HG03039 (cell line): ENCODE measurements around the gene ABHD16A.

Source experiments
- ATAC-seq: cut with Tn5 transposase; IDR thresholded peaks from one replicate; pipeline ENCODE4 v1.9.1; 2021; ENCODE audit warnings: mild to moderate bottlenecking, moderate library complexity; ENCODE audit not compliant: unreplicated experiment

ABHD16A gene

DNA sequence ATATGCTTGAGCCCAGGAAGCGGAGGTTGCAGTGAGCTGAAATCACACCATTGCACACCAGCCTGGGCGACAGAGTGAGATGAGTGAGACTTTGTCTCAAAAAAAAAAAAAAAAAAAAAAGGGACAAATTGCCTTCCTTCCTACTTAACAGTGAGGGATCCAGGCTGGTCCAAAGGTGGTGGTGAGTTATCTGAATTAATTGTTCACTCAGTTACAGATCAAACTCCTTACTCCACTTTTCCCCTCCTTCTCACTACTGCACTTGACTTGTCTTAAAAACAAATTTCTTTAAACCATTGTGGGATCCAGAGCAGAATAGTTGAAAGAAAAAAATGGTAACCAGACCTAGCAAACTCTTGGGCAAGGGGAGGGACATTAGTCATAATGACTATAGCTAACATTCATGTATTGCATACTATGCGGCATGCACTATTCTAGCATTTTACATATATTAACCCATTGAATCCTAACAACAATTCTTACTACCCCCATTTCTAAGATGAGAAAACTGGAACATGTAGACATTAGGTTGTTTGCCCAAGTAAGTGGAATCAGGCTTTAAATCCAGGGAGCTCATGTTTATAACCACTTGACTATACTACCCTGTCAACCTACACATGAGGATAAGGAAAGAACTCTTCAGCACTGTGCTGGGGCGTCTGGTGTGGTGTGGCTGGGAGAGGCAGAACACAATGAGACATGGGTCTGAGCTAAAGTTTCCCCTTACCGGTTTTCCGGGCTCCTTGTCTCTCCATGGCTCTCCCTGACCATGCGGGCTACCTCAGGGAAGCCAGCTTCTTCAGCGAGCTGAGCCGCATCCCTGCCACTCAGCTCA is 39.8 kb downstream of the ABHD16A start:
- no peak for ATAC-seq

DNA sequence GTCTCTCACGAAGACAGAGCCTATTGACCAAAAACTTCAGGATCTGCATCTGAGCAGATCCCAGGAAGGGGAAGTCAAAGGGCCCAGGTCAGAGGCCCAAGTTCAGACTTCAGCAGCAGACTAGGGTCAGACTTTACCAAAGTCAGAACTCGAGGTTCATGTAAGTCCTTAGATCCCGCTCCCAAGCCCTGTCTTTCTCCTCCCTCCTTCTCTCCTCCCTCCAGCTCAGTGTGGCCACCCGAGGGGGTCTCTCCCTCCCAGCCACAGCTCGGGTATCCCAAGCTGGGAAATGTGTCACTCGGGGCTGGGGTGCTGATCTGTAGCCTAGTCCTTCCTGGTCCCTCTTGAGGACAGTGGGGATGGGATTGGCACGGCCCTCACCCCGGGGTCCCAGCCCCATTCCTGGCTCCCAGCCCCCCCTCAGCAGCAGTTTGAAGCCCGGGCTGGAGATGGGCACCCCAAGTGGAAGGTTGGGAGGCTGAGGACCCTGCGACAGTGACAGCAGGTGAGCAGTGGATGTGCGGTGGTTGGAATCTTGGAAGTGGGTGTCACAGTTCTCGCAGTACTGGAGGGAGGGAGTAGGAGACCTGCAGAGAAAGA is 40.9 kb downstream of the ABHD16A start:
- ATAC-seq: no peak

DNA sequence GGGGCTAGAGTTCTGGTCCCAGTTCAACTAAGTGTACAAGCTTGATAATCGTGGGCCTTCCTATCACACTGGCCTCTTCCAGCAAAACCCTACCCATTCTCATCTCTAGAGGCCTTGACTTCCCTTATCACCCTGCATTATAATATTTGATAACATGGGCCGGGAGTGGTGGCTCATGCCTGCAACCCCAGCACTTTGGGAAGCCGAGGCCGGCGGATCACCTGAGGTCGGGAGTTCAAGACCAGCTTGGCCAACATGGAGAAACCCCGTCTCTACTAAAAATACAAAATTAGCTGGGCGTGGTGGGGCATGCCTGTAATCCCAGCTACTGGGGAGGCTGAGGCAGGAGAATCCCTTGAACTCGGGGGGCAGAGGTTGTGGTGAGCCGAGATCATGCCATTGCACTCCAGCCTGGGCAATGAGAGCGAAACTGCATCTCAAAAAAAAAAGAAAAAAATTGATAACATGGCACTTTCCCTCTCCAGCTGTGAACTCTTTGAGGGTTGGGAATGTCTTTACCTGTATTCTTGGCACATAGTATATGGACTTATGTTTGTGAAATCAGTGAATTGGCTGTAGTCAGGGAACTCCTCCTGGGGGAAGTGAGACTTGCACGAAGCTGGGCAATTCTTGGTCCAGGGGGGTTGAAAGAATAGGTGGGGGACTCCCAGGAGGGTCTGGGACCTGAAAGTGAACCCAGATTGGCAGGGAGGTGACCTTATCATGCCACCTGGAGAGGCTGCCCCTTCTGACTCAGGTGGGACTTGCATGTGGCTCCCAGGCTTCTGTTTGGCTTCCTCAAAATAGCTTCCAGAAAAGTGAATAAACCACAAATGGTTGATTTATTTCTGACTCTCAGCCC is 41.6 kb downstream of the ABHD16A start:
- ATAC-seq: no peak

DNA sequence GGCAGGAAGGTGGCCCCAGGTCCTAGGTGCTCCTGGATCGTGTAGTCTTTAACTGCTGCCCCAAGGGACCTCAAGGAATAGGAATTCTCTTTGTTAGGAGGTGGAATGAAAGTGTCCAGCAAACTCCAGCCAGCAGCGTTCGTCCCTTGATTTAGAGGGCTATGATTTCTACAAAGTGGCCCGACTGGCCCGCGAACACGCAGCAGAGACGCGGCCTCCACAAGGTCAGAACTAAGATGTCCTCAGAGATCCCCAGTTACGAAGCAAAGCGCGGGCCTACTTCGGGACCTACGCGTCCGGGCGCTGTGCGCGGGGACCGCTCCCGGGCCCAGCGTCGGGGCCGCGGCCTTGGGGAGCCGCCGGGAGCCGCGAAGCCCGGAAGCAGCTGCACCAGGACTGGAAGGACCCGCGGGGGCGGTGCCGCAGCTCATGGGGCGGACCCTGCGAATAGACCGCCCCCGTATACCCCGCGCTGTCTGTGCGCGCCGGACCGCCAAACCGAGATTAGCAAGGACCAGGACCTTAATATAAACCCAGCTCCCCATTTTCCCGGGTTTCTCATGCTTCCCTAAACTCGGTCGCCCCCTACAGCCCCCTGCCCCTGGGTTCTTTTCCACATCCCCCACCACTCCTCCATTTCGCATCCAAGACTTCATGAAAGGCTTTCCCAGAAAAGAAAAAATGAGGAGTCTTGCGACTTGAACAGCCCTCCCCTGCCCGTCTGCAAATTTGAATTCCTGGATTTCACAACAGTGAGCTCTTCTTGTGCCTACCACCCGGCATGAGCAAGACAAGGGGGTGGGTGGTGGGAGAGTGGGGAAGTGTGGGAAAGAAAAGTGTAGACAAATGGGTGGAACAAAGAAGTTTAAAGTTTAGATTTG is 42.5 kb downstream of the ABHD16A start, which contains the start of gene C6orf47:
C6orf47 (minus strand) TSS at position 398 of the 881 bp plus-strand sequence. CDS start 831 bp downstream, outside the sequence.
- ATAC-seq: peak; percentile 40

DNA sequence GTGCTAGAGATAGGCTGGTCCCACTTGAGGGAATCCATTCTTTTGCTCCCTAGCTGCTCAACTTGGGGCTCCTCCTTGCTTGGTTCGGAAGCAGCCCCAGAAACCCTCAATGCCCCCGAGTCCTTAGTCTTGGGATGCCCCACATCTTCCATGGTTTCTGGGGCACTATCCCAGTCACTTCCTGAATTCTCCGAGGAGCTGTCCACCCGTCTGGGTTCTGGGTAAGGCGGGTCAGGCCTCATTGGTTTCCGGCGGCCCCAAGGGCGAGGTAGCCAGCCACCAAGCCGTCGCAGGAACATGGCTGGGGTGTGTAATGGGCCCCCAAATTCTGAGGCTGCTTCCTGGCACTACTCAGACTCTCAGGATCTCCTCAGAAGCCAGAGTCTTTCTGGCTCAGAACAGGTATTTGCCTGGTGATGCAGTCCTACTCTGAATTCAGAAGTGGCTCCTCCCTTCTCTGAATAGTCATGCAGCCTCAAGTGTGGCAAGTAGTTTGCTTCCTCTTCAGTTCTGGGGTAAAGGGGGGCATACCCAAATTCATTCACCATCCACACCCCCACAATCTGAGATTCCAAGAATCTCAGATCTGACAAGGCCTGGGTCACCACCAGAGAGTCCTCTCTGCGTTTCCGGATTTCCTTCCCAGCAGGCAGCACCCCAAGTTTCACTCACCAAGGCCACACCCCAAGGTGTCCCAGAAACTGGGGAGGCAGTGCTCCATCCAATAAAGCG is 43.3 kb downstream of the ABHD16A start:
- no peak for ATAC-seq

DNA sequence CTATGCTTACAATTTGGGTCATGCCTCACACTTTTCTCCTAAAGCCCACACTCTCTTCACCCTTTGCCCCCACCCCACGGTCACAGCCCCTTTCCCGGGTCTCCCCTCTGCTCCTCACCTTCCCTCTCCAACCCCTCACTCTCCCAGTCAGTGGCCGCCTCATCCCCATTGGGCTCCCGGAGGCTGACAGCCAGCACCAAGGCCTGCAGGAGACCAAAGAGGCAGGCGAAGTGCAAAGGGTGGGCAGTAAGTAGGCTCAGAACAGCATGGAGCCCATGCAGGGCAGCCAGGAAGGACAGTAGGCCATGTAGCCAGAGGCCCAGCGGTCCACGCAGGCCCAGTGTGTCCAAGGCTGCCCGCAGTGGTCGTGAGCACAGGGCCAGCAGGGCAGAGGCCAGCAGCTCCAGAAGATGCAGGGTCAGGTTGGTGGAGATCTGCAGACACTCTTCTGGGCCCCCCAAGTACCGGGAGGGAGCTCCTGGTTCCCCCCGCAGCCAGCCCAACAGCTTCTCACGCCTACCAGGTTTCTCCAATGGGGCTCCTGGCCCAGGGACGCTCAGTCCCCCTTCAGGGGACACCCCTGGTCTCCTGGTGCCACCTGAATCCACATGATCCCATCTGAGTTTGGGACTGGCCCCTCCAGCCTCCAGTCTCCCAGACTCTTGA is 44.0 kb downstream of the ABHD16A start:
- no peak for ATAC-seq

DNA sequence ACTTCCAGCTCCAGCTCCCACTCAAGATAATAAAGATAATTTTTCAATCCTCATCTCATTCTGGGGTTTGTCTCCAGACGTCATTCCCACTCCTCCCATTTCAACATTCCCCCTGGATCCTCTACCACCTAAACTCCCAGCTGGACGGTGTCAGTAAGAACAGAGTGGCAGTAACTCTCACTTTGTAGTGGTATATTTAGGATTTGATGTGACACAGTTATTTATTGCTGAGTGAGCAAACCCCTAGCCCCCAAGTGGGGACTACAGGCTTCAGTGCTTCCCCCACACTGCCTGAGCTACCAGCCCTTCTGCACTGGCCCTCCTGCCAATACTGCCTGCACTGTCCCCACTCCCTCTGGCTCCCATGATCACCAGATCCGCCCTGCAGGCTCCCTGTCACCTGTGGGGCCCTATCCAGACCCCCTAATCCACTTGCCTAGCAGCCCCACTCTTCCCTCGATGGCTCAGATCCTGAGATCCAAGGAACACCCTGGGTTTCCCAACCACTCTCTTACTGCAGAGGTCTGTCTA is 44.9 kb downstream of the ABHD16A start:
- ATAC-seq: no peak

DNA sequence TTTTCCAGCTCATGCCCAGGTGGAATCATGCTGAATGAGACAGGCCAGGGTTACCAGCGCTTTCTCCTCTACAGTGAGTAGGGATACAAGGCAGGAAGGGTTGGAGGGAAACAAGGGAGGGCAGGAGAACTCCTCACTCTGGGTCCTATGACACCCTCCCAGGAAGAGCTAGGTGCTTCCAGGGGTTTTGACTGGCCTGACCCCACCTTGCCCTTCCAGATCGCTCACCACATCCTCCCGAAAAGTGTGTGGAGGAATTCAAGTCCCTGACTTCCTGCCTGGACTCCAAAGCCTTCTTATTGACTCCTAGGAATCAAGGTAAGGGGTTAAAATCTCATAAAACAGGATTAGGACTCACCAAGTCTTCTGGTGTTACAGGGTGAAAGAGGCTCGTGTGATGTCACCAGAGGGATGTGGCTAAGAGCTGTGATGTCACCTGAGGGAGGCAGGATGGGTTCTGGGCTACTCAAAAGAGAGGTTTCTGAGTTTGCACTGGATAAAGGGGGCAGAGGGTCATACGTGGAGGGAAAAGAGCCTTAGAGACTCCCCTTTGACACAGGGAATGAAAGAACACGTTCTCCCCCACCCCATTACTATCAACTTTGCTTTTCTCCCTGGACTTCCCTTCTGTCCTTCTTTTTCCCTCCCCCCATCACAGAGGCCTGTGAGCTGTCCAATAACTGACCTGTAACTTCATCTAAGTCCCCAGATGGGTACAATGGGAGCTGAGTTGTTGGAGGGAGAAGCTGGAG is 45.5 kb downstream of the ABHD16A start:
- no peak for ATAC-seq

DNA sequence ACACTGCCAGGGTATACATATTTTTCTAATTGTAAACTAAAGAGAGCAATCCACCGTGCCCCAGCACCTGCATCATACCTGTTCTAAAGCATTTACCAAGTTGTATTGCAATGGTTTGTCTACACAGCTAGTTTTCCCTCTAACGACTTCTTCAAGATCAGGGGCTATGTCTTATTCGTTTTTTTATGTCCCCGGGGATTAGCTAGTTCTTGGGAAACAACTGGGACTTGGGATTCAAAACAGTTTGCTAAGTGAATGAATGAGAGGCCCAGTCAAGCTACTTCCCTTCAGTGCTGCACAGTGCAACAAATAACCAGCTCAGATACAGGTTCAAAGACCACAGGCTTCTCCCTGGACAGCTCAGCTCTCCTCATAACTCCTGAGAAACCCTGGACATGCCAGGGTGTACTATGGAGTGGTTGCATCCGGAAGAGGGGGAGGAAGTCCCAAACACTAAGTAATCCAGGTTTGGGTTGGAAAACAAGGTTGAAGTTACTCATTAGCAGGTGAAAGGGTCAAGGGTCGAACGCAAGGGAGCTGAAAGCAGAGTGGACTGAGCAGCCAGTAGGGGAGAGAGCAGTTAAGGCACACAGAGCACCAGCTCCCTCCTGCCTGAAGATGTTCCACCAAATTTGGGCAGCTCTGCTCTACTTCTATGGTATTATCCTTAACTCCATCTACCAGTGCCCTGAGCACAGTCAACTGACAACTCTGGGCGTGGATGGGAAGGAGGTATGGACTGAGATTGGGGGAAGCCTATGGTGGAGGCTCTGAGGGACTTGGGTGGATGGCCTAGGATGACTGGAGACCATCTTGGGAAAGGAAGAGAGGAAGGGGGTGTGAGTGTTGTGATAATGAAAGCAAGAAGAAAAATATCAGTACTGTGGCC is 47.5 kb downstream of the ABHD16A start, which contains the start of gene APOM:
APOM (plus strand) TSS at position 546 of the 889 bp plus-strand sequence; CDS start at position 619, 73 bp downstream.
- ATAC-seq: no peak

DNA sequence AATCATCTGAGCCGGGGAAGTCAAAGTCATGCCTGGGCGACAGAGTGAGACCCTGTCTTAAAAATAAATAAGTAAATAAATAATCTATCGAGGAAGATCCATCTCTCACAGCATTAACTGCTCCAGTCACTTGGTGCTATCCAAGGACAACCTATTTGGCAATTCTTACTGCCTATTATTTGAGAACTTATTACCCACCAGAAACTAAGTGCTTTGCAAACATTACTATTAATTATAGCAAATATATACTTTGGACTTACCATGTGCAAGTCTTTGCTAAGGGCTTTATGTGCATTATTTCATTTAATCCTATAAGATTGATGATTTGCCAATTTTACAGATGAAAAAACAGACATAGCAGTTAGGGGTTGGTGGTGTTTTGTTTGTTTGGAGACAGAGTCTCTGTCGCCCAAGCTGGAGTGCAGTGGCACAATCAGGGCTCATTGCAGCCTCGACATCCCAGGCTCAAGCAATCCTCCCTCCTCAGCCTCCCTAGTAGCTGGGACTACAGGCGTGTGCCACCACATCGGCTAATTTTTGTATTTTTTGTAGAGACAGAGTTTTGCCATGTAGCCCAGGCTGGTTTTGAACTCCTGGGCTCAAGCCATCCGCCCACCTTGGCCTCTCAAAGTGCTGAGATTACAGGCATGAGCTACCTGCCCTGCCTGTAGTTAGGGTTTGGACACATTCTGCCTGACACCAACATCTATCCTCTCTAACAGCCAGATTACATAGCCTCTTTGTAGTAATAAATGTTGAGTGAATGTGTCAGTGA is 48.4 kb downstream of the ABHD16A start:
- no peak for ATAC-seq

DNA sequence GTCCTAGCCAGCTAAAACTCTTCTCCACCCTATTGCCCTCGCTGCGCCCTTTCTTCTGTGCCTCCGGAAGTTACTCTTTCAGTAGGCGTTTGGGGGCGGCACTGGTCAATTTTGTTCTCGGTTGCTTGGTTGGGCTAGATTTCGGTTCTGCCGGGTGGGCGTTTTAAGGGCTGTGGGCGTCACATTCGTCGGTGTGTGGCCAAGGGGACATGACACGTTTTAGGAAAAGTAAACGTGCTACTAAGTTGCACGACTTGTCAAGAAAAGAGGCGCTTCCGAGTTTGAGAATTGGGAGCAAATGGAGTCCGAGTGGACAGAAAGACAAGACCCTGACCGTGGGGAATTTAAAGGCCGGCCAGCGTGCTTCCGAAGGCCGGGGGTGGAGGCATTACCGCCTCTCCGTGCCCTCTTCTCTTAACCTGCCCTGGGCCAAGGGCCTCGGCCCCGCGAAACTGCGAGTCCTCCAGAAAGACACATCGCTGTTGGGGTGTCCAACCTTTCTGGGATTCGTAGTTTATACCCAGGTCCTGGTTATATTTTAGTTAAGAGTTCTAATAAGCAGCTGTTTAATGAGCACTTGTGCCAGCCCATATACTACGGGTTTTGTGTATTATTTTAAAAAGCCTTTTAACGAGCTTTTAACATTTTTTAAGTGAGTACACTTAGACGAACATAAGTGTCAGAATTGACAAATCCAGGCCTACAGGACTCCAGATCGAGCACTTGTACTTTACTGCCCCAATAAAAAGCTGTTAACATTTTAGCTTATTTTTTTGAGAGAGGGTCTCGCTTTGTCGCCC is 50.0 kb downstream of the ABHD16A start:
- peak; percentile 40 for ATAC-seq

DNA sequence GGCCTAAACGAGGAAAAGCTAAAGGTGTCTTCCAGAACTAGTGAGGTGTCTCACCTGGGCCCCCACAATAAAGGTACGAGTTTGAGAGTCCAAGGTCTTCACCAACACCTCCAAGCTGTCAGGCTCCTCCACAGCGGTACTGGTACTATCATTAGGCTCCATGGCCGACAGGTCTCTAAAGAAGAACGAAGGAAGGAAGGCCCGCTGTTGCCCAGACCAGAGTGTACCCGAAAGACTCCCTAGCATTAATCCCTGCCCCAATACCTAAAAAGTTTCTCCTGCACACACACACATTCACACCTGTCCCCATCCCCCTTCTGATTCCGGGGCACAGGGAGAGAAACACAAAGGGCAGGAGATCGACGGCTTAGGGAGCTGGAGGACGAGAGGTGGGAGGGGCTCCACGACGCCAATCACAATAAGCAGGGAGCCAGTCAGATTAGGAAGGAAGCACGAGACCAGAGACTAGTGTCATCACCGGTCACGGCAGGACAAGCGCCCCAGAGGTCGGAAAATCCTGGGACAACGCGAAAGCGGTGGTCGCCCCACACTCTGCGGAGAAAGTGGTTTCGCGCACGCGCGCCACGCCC is 51.4 kb downstream of the ABHD16A start:
- ATAC-seq: peak; percentile 25

DNA sequence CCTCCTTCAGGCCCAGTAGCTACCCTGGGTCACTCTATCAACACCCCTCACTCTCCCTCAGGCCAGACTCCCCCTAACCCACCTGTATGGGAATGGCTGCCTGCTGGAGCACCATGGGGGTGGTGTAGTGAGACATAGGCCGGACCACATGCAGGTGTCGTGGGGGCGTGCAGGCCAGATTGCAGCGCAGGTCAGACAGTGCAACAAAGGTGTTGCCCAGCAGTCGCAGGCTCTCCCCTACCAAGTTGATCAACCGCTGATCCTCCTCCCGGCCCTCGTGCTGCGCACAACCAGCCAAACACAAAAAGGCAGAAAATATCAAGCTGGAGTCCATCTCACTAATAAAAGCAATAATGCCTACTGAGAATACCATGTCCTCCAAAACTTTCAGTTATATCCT is 57.8 kb downstream of the ABHD16A start:
- no peak for ATAC-seq

DNA sequence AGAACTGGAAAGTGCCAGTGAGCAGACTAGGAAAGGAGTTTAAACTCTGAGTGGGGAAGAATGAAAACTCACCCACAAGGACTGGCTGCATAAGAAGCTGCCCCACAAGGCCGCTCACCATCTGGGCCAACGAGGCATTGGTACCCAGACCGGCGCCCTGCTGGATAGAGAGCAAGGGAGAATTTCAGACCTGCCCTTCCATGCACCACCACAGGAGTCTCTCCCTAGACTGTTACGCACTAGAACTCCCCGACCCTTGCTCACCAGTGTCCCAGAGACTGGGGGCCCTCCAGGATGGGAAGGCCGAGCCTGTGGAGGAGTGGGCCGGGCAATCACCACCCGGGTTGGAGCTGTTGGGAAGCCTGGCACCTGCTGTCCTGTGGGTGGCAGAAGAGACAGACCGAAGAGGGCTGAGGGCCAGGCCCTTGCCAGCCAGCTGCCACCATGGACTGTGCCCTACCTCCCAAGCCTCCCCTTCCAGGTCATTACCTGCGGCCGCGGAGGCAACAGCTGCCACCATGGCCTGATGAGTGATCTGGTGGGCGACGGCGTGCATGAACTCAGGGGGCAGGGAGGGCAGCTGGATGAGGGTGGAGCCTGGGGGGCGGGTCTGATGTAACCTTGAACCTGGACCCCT is 59.2 kb downstream of the ABHD16A start:
- no peak for ATAC-seq
